Measurements from ENCODE around the gene ASCL2.

Gene ASCL2

GRCh38 chr11:2258501-2259465 lies 11.6 kb downstream of the ASCL2 start:
- TF ChIP-seq, protein P1, sequence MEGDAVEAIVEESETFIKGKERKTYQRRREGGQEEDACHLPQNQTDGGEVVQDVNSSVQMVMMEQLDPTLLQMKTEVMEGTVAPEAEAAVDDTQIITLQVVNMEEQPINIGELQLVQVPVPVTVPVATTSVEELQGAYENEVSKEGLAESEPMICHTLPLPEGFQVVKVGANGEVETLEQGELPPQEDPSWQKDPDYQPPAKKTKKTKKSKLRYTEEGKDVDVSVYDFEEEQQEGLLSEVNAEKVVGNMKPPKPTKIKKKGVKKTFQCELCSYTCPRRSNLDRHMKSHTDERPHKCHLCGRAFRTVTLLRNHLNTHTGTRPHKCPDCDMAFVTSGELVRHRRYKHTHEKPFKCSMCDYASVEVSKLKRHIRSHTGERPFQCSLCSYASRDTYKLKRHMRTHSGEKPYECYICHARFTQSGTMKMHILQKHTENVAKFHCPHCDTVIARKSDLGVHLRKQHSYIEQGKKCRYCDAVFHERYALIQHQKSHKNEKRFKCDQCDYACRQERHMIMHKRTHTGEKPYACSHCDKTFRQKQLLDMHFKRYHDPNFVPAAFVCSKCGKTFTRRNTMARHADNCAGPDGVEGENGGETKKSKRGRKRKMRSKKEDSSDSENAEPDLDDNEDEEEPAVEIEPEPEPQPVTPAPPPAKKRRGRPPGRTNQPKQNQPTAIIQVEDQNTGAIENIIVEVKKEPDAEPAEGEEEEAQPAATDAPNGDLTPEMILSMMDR (IDR thresholded peaks at IDR 0.05; ENCODE audit: extremely low read depth, insufficient read depth, missing control alignments), result no peak
- DNase-seq (ENCODE audit: low spot score), result no peak
- in situ Hi-C loops (cut with MboI; ENCODE audit: low pct_unique_long_range_greater_than_20kb, low sequenced_read_pairs, unreplicated experiment), result no loop called here

GRCh38 chr11:2256951-2257700 lies 13.3 kb downstream of the ASCL2 start:
- TF ChIP-seq, protein P1 (IDR thresholded peaks at IDR 0.05; ENCODE audit: extremely low read depth, insufficient read depth, missing control alignments), result no peak
- in situ Hi-C loops (cut with MboI; ENCODE audit: low pct_unique_long_range_greater_than_20kb, low sequenced_read_pairs, unreplicated experiment), result no loop called here
- no peak for DNase-seq (ENCODE audit: low spot score)

DNA sequence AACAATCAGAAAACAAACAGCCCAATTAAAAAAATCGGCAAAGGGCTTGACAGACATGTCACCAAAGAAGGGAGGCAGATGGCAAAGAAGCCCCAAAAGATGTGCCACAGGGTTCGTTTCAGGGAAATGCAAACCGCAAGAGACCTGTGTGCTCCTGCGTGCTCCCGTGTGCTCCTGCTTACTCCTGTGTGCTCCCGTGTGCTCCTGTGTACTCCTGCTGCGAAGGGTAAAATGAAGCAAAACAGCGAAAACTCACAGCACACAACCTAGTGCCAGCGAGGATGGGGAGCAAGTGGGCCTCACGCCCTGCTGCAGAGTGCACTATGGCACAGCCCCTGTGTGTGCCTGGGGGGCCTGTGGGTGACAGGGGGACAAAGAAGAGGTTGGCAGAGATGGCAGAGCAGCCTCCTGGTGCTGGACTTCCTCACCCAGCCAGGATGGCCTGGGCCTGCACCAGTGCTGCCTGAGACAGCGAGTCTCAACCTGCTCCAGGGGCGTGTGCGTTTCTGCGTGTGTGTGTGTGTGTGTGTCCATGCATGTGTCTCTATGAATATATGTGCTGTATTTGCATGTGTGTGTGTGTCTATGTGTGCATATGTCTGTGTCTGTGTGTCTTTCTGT lies 14.0 kb downstream of the ASCL2 start:
- TF ChIP-seq, protein P1 (IDR thresholded peaks at IDR 0.05; ENCODE audit: extremely low read depth, insufficient read depth, missing control alignments), result no peak
- in situ Hi-C loops (cut with MboI; ENCODE audit: low pct_unique_long_range_greater_than_20kb, low sequenced_read_pairs, unreplicated experiment), result no loop called here
- DNase-seq (ENCODE audit: low spot score), result no peak

DNA sequence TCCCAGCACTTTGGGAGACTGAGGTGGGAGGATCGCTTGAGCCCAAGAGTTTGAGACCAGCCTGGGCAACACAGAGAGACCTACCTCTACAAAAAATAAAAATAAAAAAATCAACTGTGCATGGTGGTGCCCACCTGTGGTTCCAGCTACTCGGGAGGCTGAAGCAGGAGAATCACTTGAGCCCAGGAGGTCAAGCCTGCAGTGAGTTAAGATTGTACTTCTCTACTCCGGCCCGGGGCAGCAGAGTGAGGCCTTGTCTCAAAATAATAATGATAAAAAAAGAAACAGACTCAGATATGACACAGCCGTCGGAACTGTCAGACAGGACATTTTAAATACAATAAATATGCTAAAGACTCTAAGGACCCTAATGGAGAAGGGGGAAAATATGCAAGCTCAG lies 18.4 kb downstream of the ASCL2 start:
- in situ Hi-C loops (cut with MboI; ENCODE audit: low pct_unique_long_range_greater_than_20kb, low sequenced_read_pairs, unreplicated experiment), result no loop called here
- TF ChIP-seq, protein P1 (IDR thresholded peaks at IDR 0.05; ENCODE audit: extremely low read depth, insufficient read depth, missing control alignments), result no peak
- DNase-seq (ENCODE audit: low spot score), result no peak

GRCh38 chr11:2251138-2251537 lies 19.2 kb downstream of the ASCL2 start:
- DNase-seq (ENCODE audit: low spot score), result no peak
- TF ChIP-seq, protein P1 (IDR thresholded peaks at IDR 0.05; ENCODE audit: extremely low read depth, insufficient read depth, missing control alignments), result no peak
- in situ Hi-C loops (cut with MboI; ENCODE audit: low pct_unique_long_range_greater_than_20kb, low sequenced_read_pairs, unreplicated experiment), result no loop called here

DNA sequence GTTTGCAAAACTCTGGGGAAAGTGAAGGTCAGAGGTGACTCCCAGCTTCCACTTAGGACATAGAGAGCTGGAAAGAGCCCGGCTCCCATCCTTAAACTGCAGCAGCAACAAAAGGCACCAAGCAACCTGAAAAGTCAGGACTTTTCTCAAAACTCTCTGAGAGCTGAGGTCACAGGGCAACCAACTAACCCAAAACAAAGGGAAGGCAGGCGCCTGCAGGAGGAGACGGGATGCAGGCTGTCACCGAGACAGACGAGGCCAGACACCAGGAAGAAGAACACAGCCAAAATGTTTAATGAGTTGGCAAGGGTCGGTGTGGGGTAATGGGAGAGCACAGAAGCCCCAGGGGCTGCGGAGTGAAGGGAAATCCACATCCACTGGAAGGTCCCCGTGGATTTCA lies 19.9 kb downstream of the ASCL2 start:
- in situ Hi-C loops (cut with MboI; ENCODE audit: low pct_unique_long_range_greater_than_20kb, low sequenced_read_pairs, unreplicated experiment), result no loop called here
- no peak for DNase-seq (ENCODE audit: low spot score)
- TF ChIP-seq, protein P1 (IDR thresholded peaks at IDR 0.05; ENCODE audit: extremely low read depth, insufficient read depth, missing control alignments), result no peak
